Measurements from ENCODE around the gene GLE1. TPM values are rescaled to one million over a fixed set of nuclear protein-coding genes. Genes with fewer than 3 reads are reported as not detected.
A peak's percentile ranks its signal among the peaks of the same experiment; 100 is the strongest.

GLE1 gene
- total RNA-seq, 5 donors from 2014 or later (not counting 1 experiment from before 2014, with no cell fraction given): 15.5 to 30.5 (median 29.1) TPM

- DNase-seq: no peak
- peaks cover 5 to 63% of the 10 kb centered on the region in 2 donors for H3K36me3 ChIP-seq (ENCODE audit: control insufficient read depth in 2 of 2, extremely low read depth in 1 of 2, insufficient read depth in 1 of 2, low read length in 1 of 2)
- no peaks in the 10 kb centered on the region for H3K4me1 ChIP-seq (ENCODE audit: control insufficient read depth in 1 of 2, extremely low read depth in 1 of 2, insufficient read depth in 2 of 2, low read length in 2 of 2)
- POLR2A ChIA-PET: interaction anchor here in 1 of 2 donors (0.5 kb wide), 1 partner anchor 34 kb away, joined by 7 read pairs; no protein-coding TSS in a partner anchor
- no peak for ATAC-seq (replicated peaks in 1 of 4)
- H3K4me1 Mint-ChIP-seq: peaks cover 0 to 6% (median 0%) of the 10 kb centered on the region in 3 donors
- H3K4me3 Mint-ChIP-seq: no peak overlapping the region
- H3K9me3 Mint-ChIP-seq: no peaks in the 10 kb centered on the region
- H3K9me3 ChIP-seq: no peaks in the 10 kb centered on the region
- H3K27ac ChIP-seq (ENCODE audit: low read length): no peak overlapping the region
- peak overlapping the region in 1 of 2 donors; percentile 58 for H3K27ac Mint-ChIP-seq
- no peaks in the 10 kb centered on the region for H3K27me3 Mint-ChIP-seq
- H3K4me3 ChIP-seq (ENCODE audit: control insufficient read depth in 1 of 2, extremely low read depth in 1 of 2, low read length in 1 of 2): no peak overlapping the region
- H3K27me3 ChIP-seq (replicated peaks in 1 of 2; ENCODE audit: control insufficient read depth in 2 of 2, extremely low read depth in 1 of 2, insufficient read depth in 2 of 2, low read length in 1 of 2): no peaks in the 10 kb centered on the region
- H3K36me3 Mint-ChIP-seq: peaks cover 44% of the 10 kb centered on the region
- CTCF ChIA-PET: no interaction called here
- 65% methylated on average over 6 of the region's 13 CpGs for whole genome bisulfite sequencing (ENCODE audit: insufficient coverage)
Observed at GRCh38 chr9:128523199-128523925, 18.8 kb downstream of the GLE1 start.

GRCh38 chr9:128526720-128527119 is 22.2 kb downstream of the GLE1 start:
- H3K36me3 Mint-ChIP-seq: peaks cover 41% of the 10 kb centered on the region
- H3K4me1 ChIP-seq (ENCODE audit: control insufficient read depth in 1 of 2, extremely low read depth in 1 of 2, insufficient read depth in 2 of 2, low read length in 2 of 2): no peaks in the 10 kb centered on the region

GRCh38 chr9:128528445-128529160 is 24.1 kb downstream of the GLE1 start:
- Histone ChIP-seq H3K27ac (ENCODE audit: low read length) (no peak overlapping the region), H3K27me3 (replicated peaks in 1 of 2; ENCODE audit: control insufficient read depth in 2 of 2, extremely low read depth in 1 of 2, insufficient read depth in 2 of 2, low read length in 1 of 2) (no peaks in the 10 kb centered on the region), H3K4me3 (ENCODE audit: control insufficient read depth in 1 of 2, extremely low read depth in 1 of 2, low read length in 1 of 2) (no peak overlapping the region), H3K4me1 (ENCODE audit: control insufficient read depth in 1 of 2, extremely low read depth in 1 of 2, insufficient read depth in 2 of 2, low read length in 2 of 2) (no peaks in the 10 kb centered on the region), H3K9me3 (no peaks in the 10 kb centered on the region), H3K36me3 (ENCODE audit: control insufficient read depth in 2 of 2, extremely low read depth in 1 of 2, insufficient read depth in 1 of 2, low read length in 1 of 2) (peaks cover 8 to 81% of the 10 kb centered on the region in 2 donors)
- Mint-ChIP-seq H3K36me3 (peaks cover 42% of the 10 kb centered on the region), H3K27ac (no peak overlapping the region), H3K9me3 (no peaks in the 10 kb centered on the region), H3K4me3 (no peak overlapping the region), H3K27me3 (no peaks in the 10 kb centered on the region), H3K4me1 (no peaks in the 10 kb centered on the region)
- POLR2A ChIA-PET: no interaction called here
- 96% methylated on average over 9 of the region's 15 CpGs for WGBS (ENCODE audit: insufficient coverage)
- ATAC-seq (replicated peaks in 1 of 4): no peak
- CTCF ChIA-PET: no interaction called here
- DNase-seq: no peak

More at GRCh38 chr9:128526720-128527119, 22.2 kb downstream of the GLE1 start:
- WGBS (ENCODE audit: insufficient coverage): no CpG with 5 or more reads among the region's 2 CpGs
- no peak overlapping the region for H3K4me3 Mint-ChIP-seq
- H3K9me3 Mint-ChIP-seq: no peaks in the 10 kb centered on the region
- DNase-seq (no peak), ATAC-seq (replicated peaks in 1 of 4) (no peak)
- peaks cover 0 to 6% (median 0%) of the 10 kb centered on the region in 3 donors for H3K4me1 Mint-ChIP-seq
- CTCF ChIA-PET: interaction anchor here in 1 of 2 donors (0.6 kb wide), 1 partner anchor 115 kb away, joined by 3 read pairs; no protein-coding TSS in a partner anchor
- no peaks in the 10 kb centered on the region for H3K27me3 Mint-ChIP-seq
- Histone ChIP-seq H3K9me3 (no peaks in the 10 kb centered on the region), H3K27me3 (replicated peaks in 1 of 2; ENCODE audit: control insufficient read depth in 2 of 2, extremely low read depth in 1 of 2, insufficient read depth in 2 of 2, low read length in 1 of 2) (no peaks in the 10 kb centered on the region), H3K27ac (ENCODE audit: low read length) (no peak overlapping the region), H3K36me3 (ENCODE audit: control insufficient read depth in 2 of 2, extremely low read depth in 1 of 2, insufficient read depth in 1 of 2, low read length in 1 of 2) (peaks cover 13 to 81% of the 10 kb centered on the region in 2 donors), H3K4me3 (ENCODE audit: control insufficient read depth in 1 of 2, extremely low read depth in 1 of 2, low read length in 1 of 2) (no peak overlapping the region)
- no peak overlapping the region for H3K27ac Mint-ChIP-seq
- POLR2A ChIA-PET: interaction anchor here in 1 of 2 donors (0.5 kb wide), 1 partner anchor 19 kb away, joined by 5 read pairs; no protein-coding TSS in a partner anchor

- peaks cover 47% of the 10 kb centered on the region for H3K36me3 Mint-ChIP-seq
- no peak for DNase-seq
- H3K9me3 Mint-ChIP-seq: no peaks in the 10 kb centered on the region
- Histone ChIP-seq H3K36me3 (ENCODE audit: control insufficient read depth in 2 of 2, extremely low read depth in 1 of 2, insufficient read depth in 1 of 2, low read length in 1 of 2) (peaks cover 8 to 79% of the 10 kb centered on the region in 2 donors), H3K4me1 (ENCODE audit: control insufficient read depth in 1 of 2, extremely low read depth in 1 of 2, insufficient read depth in 2 of 2, low read length in 2 of 2) (no peaks in the 10 kb centered on the region), H3K9me3 (no peaks in the 10 kb centered on the region), H3K4me3 (ENCODE audit: control insufficient read depth in 1 of 2, extremely low read depth in 1 of 2, low read length in 1 of 2) (no peak overlapping the region), H3K27ac (ENCODE audit: low read length) (no peak overlapping the region), H3K27me3 (replicated peaks in 1 of 2; ENCODE audit: control insufficient read depth in 2 of 2, extremely low read depth in 1 of 2, insufficient read depth in 2 of 2, low read length in 1 of 2) (no peaks in the 10 kb centered on the region)
- 98% methylated on average over 3 of the region's 4 CpGs for WGBS (ENCODE audit: insufficient coverage)
- H3K27ac Mint-ChIP-seq: no peak overlapping the region
- ChIA-PET POLR2A (interaction anchor here in 1 of 2 donors (0.6 kb wide), 1 partner anchor 108 kb away, joined by 8 read pairs; the partner anchor contains the start of gene CERCAM), CTCF (no interaction called here)
- ATAC-seq (replicated peaks in 1 of 4): no peak
- no peak overlapping the region for H3K4me3 Mint-ChIP-seq
- H3K27me3 Mint-ChIP-seq: no peaks in the 10 kb centered on the region
- no peaks in the 10 kb centered on the region for H3K4me1 Mint-ChIP-seq
Observed at GRCh38 chr9:128529191-128529590, 24.7 kb downstream of the GLE1 start.

GRCh38 chr9:128532581-128532980 is 28.1 kb downstream of the GLE1 start:
- ATAC-seq (replicated peaks in 1 of 4) (no peak), DNase-seq (no peak)
- no peaks in the 10 kb centered on the region for H3K9me3 Mint-ChIP-seq
- no peaks in the 10 kb centered on the region for H3K4me1 Mint-ChIP-seq
- ChIA-PET CTCF (no interaction called here), POLR2A (no interaction called here)
- H3K4me3 ChIP-seq (ENCODE audit: control insufficient read depth in 1 of 2, extremely low read depth in 1 of 2, low read length in 1 of 2): no peak overlapping the region
- peaks cover 39% of the 10 kb centered on the region for H3K36me3 Mint-ChIP-seq
- H3K27me3 ChIP-seq (replicated peaks in 1 of 2; ENCODE audit: control insufficient read depth in 2 of 2, extremely low read depth in 1 of 2, insufficient read depth in 2 of 2, low read length in 1 of 2): no peaks in the 10 kb centered on the region
- no peaks in the 10 kb centered on the region for H3K27me3 Mint-ChIP-seq
- no peak overlapping the region for H3K27ac Mint-ChIP-seq
- H3K4me3 Mint-ChIP-seq: no peak overlapping the region
- no CpG with 5 or more reads among the region's 4 CpGs for WGBS (ENCODE audit: insufficient coverage)
- H3K27ac ChIP-seq (ENCODE audit: low read length): no peak overlapping the region
- peaks cover 8 to 69% of the 10 kb centered on the region in 2 donors for H3K36me3 ChIP-seq (ENCODE audit: control insufficient read depth in 2 of 2, extremely low read depth in 1 of 2, insufficient read depth in 1 of 2, low read length in 1 of 2)
- no peaks in the 10 kb centered on the region for H3K9me3 ChIP-seq
- no peaks in the 10 kb centered on the region for H3K4me1 ChIP-seq (ENCODE audit: control insufficient read depth in 1 of 2, extremely low read depth in 1 of 2, insufficient read depth in 2 of 2, low read length in 2 of 2)

GRCh38 chr9:128540634-128541360 is 36.3 kb downstream of the GLE1 start:
- Mint-ChIP-seq H3K27ac (peak overlapping the region in 1 of 2 donors; percentile 19), H3K9me3 (no peaks in the 10 kb centered on the region), H3K27me3 (no peaks in the 10 kb centered on the region), H3K36me3 (peaks cover 47% of the 10 kb centered on the region), H3K4me3 (no peak overlapping the region), H3K4me1 (peaks cover 0 to 7% (median 0%) of the 10 kb centered on the region in 3 donors)
- POLR2A ChIA-PET: no interaction called here
- no peak overlapping the region for H3K27ac ChIP-seq (ENCODE audit: low read length)
- no peak for DNase-seq
- peaks cover 0 to 6% of the 10 kb centered on the region in 2 experiments for H3K4me1 ChIP-seq (ENCODE audit: control insufficient read depth in 1 of 2, extremely low read depth in 1 of 2, insufficient read depth in 2 of 2, low read length in 2 of 2)
- no peaks in the 10 kb centered on the region for H3K9me3 ChIP-seq
- no peak overlapping the region for H3K4me3 ChIP-seq (ENCODE audit: control insufficient read depth in 1 of 2, extremely low read depth in 1 of 2, low read length in 1 of 2)
- CTCF ChIA-PET: interaction anchor here in 1 of 2 donors (0.6 kb wide), 2 partner anchors 44 to 1703 kb away, joined by 3 to 6 read pairs; no protein-coding TSS in a partner anchor
- no peaks in the 10 kb centered on the region for H3K27me3 ChIP-seq (replicated peaks in 1 of 2; ENCODE audit: control insufficient read depth in 2 of 2, extremely low read depth in 1 of 2, insufficient read depth in 2 of 2, low read length in 1 of 2)
- peaks cover 22 to 67% of the 10 kb centered on the region in 2 donors for H3K36me3 ChIP-seq (ENCODE audit: control insufficient read depth in 2 of 2, extremely low read depth in 1 of 2, insufficient read depth in 1 of 2, low read length in 1 of 2)
- ATAC-seq (replicated peaks in 1 of 4): no peak
- WGBS (ENCODE audit: insufficient coverage): no CpG with 5 or more reads among the region's 3 CpGs
